A549 (cell line): ENCODE results near the gene GPR26. TPM values are rescaled to one million over a fixed set of nuclear protein-coding genes. Genes with fewer than 3 reads are reported as not detected.

ENCODE experiments used
- ATAC-seq, 2 experiments: fragments of 200-7000 bp in 1 of 2; fragments of >200 bp in 1 of 2; cut with Nextera tagmentation in 1 of 2; cut with Tn5 transposase in 1 of 2; 3 replicates each; pipeline versions ENCODE4 v1.8.0 to v1.9.1; 2018 to 2020; ENCODE audit warnings: mild to moderate bottlenecking in 1 of 2, moderate library complexity in 1 of 2
- CTCF ChIA-PET: fragments of 300-600 bp; sonication (Branson Sonifier 250); formaldehyde crosslinking; extraction: SDS; loops from one replicate; lab custom pipeline; 2021; ENCODE audit warnings: antibody characterized with exemption, inconsistent platforms; lab: Yijun Ruan, JAX
- POLR2A ChIA-PET: fragments of 350-600 bp; formaldehyde crosslinking; extraction: SDS; loops from one replicate; lab custom pipeline; 2021; ENCODE audit warnings: antibody characterized with exemption, inconsistent platforms; lab: Yijun Ruan, JAX
- DNase-seq, 2 experiments: peaks; one replicate each; pipeline versions ENCODE4 v3.0.0 to v3.0.0-alpha.2; 2011 to 2016; ENCODE audit warnings: low read depth in 1 of 2, low spot score in 1 of 2
- FAIRE-seq: peaks from 2 replicates; lab custom pipeline; 2011; peaks lifted over from hg19 to GRCh38; lab: Jason Lieb, UNC
- H3K27ac ChIP-seq, 2 experiments: fragments of >200 bp; sonication (Bioruptor Twin); formaldehyde crosslinking; 3 replicates each; pipeline ENCODE4 v1.5.1; 2016 to 2017
- H3K4me1 ChIP-seq: fragments of >200 bp; sonication (Bioruptor Twin); formaldehyde crosslinking; 3 replicates; pipeline ENCODE4 v1.6.1; 2016
- H3K4me2 ChIP-seq: fragments of >200 bp; sonication (Bioruptor Twin); formaldehyde crosslinking; 3 replicates; pipeline ENCODE4 v1.6.1; 2016
- H3K4me3 ChIP-seq: fragments of >200 bp; sonication (Bioruptor Twin); formaldehyde crosslinking; 3 replicates; pipeline ENCODE4 v1.5.1; 2016
- H3K9me3 ChIP-seq: fragments of >200 bp; sonication (Bioruptor Twin); formaldehyde crosslinking; 3 replicates; pipeline ENCODE4 v1.6.1; 2016
- BHLHE40 ChIP-seq: IDR thresholded peaks from 2 replicates; pipeline ENCODE4 v1.6.1; 2012; ENCODE audit warnings: low read depth, low read length, inconsistent platforms
- CHD4 ChIP-seq: fragments of 200-600 bp; sonication (generic); IDR thresholded peaks from 2 replicates; pipeline ENCODE4 v1.6.1; 2016; ENCODE audit warnings: antibody characterized with exemption, mild to moderate bottlenecking, borderline replicate concordance
- EHMT2 ChIP-seq: fragments of 200-600 bp; sonication (generic); IDR thresholded peaks from 2 replicates; pipeline ENCODE4 v1.6.1; 2016; ENCODE audit warnings: antibody characterized with exemption, low read depth, mild to moderate bottlenecking, moderate library complexity
- EP300 ChIP-seq, 2 experiments: fragments of >200 bp; sonication (Bioruptor Twin); formaldehyde crosslinking; IDR thresholded peaks; 2 replicates in 1 of 2; 3 replicates in 1 of 2; pipeline ENCODE4 v1.6.1; 2016 to 2017
- GATA3 ChIP-seq: IDR thresholded peaks from 2 replicates; pipeline ENCODE4 v1.6.1; 2012; ENCODE audit warnings: borderline replicate concordance
- HEYL ChIP-seq: fragments of 250-450 bp; sonication (Bioruptor Pico); IDR thresholded peaks from 2 replicates; pipeline ENCODE4 v1.8.0; 2021; ENCODE audit warnings: mild to moderate bottlenecking, moderate library complexity
- HOXA7 ChIP-seq: fragments of 250-450 bp; sonication (Bioruptor Pico); IDR thresholded peaks from 2 replicates; pipeline ENCODE4 v1.5.0; 2020; ENCODE audit warnings: mild to moderate bottlenecking, moderate library complexity
- HOXB13 ChIP-seq: fragments of 250-450 bp; sonication (Bioruptor Pico); IDR thresholded peaks from 2 replicates; pipeline ENCODE4 v1.5.0; 2020; ENCODE audit warnings: low read depth, mild to moderate bottlenecking, moderate library complexity
- HOXB5 ChIP-seq: fragments of 250-450 bp; sonication (Bioruptor Pico); IDR thresholded peaks from 2 replicates; pipeline ENCODE4 v1.5.0; 2020; ENCODE audit warnings: mild to moderate bottlenecking, moderate library complexity
- JUNB ChIP-seq: fragments of >200 bp; sonication (Bioruptor Twin); formaldehyde crosslinking; IDR thresholded peaks from 2 replicates; pipeline ENCODE4 v1.6.1; 2016
- MAFK ChIP-seq: fragments of 450-650 bp; IDR thresholded peaks from 2 replicates; pipeline ENCODE4 v1.6.1; 2014; ENCODE audit not compliant: partially characterized antibody
- MAX ChIP-seq: IDR thresholded peaks from 2 replicates; pipeline ENCODE4 v1.6.1; 2012
- MAZ ChIP-seq: fragments of 150-350 bp; IDR thresholded peaks from 2 replicates; pipeline ENCODE4 v1.6.1; 2014; ENCODE audit warnings: antibody characterized with exemption, low read depth, low read length, borderline replicate concordance
- MYC ChIP-seq: IDR thresholded peaks from 2 replicates; pipeline ENCODE4 v1.6.1; 2012; ENCODE audit warnings: mild to moderate bottlenecking, inconsistent platforms, low read length, improper control_type of control experiment, borderline replicate concordance
- NFE2L2 ChIP-seq: fragments of 150-350 bp; conservative IDR thresholded peaks from 2 replicates; pipeline ENCODE4 v1.6.1; 2014; ENCODE audit warnings: low read length
- NPAS2 ChIP-seq: fragments of 250-450 bp; sonication (Bioruptor Pico); IDR thresholded peaks from 2 replicates; pipeline ENCODE4 v1.8.0; 2022; ENCODE audit warnings: mild to moderate bottlenecking, moderate library complexity, borderline replicate concordance
- POLR2AphosphoS2 ChIP-seq: conservative IDR thresholded peaks from 2 replicates; pipeline ENCODE4 v1.6.1; 2012; ENCODE audit warnings: low read length, improper control_type of control experiment, inconsistent platforms
- RAD21 ChIP-seq, 2 experiments: fragments of >200 bp in 1 of 2; sonication (Bioruptor Twin) in 1 of 2; formaldehyde crosslinking in 1 of 2; IDR thresholded peaks in 1 of 2; conservative IDR thresholded peaks in 1 of 2; 2 replicates in 1 of 2; 3 replicates in 1 of 2; pipeline ENCODE4 v1.6.1; 2012 to 2018; ENCODE audit warnings: inconsistent platforms in 1 of 2
- RARB ChIP-seq: fragments of 250-450 bp; sonication (Bioruptor Pico); IDR thresholded peaks from 2 replicates; pipeline ENCODE4 v1.8.0; 2021; ENCODE audit warnings: mild to moderate bottlenecking, moderate library complexity
- RCOR1 ChIP-seq: fragments of 150-350 bp; IDR thresholded peaks from 2 replicates; pipeline ENCODE4 v1.6.1; 2014; ENCODE audit warnings: antibody characterized with exemption, low read length, low read depth
- RNF2 ChIP-seq: fragments of 200-600 bp; sonication (generic); IDR thresholded peaks from 2 replicates; pipeline ENCODE4 v1.6.1; 2016; ENCODE audit warnings: low read depth, mild to moderate bottlenecking, antibody characterized with exemption, moderate library complexity, borderline replicate concordance
- SREBF2 ChIP-seq: fragments of 450-650 bp; IDR thresholded peaks from 2 replicates; pipeline ENCODE4 v1.6.1; 2014; ENCODE audit warnings: mild to moderate bottlenecking, moderate library complexity
- TFCP2L1 ChIP-seq: fragments of 250-450 bp; sonication (Bioruptor Pico); IDR thresholded peaks from 2 replicates; pipeline ENCODE4 v1.5.0; 2021; ENCODE audit warnings: mild to moderate bottlenecking
- TP53 ChIP-seq: fragments of 250-450 bp; sonication (Bioruptor Pico); IDR thresholded peaks from 2 replicates; pipeline ENCODE4 v1.5.0; 2021; ENCODE audit warnings: mild to moderate bottlenecking, moderate library complexity
- ZC3H11A ChIP-seq: fragments of 450-650 bp; IDR thresholded peaks from 2 replicates; pipeline ENCODE4 v1.6.1; 2014; ENCODE audit warnings: antibody characterized with exemption, mild to moderate bottlenecking
- ZFP36 ChIP-seq: fragments of 450-650 bp; IDR thresholded peaks from 2 replicates; pipeline ENCODE4 v1.6.1; 2014; ENCODE audit warnings: borderline replicate concordance; ENCODE audit not compliant: partially characterized antibody
- ZNF302 ChIP-seq: fragments of 250-450 bp; sonication (Bioruptor Pico); IDR thresholded peaks from 2 replicates; pipeline ENCODE4 v1.9.0; 2021; ENCODE audit warnings: inconsistent platforms, mild to moderate bottlenecking, moderate library complexity
- WGBS: methylation state at CpG from one replicate; pipeline ENCODE4 v1.1.6; 2017; ENCODE audit errors: missing lambda C conversion rate; 5-methylcytosine and 5-hydroxymethylcytosine counted together
- polyA plus RNA-seq, 4 experiments: library from polyadenylated mRNA; depleted of rRNA in 3 of 4; stranded (reverse); fragments of >200 nt; fragmentation: RNase III in 1 of 4; extraction: RNeasy Plus Mini Kit Qiagen cat#74134 plus additional on column Dnase treatment in 1 of 4; gene quantifications; 2 replicates in 3 of 4; 3 replicates in 1 of 4; pipeline ENCODE4 v1.2.3, GENCODE V29; 2011 to 2017
- TF ChIP-seq, protein P1 (sequence below): fragments of >200 bp; sonication (Bioruptor Twin); formaldehyde crosslinking; IDR thresholded peaks from 3 replicates; pipeline ENCODE4 v1.5.1; 2016
- TF ChIP-seq, protein P2 (sequence below): fragments of 250-450 bp; sonication (Bioruptor Pico); IDR thresholded peaks from 2 replicates; pipeline ENCODE4 v1.5.0; 2020; ENCODE audit warnings: low read depth, mild to moderate bottlenecking, moderate library complexity

The GPR26 gene
- polyA plus RNA-seq, 2 of the 4 experiments (the other 2 are of a cell fraction) = not detected

GRCh38 chr10:123703195-123703790 lies 37.1 kb downstream of the GPR26 start:
- Histone ChIP-seq H3K9me3 (no peaks in the 10 kb centered on the region), H3K4me2 (no peak overlapping the region), H3K4me1 (no peaks in the 10 kb centered on the region), H3K27ac (no peak overlapping the region), H3K4me3 (no peak overlapping the region)
- ChIA-PET POLR2A (no interaction called here), CTCF (interaction anchor here (0.6 to 1.6 kb wide), 5 partner anchors 9 to 570 kb away, joined by 3 to 5 read pairs (median 3); no protein-coding TSS in a partner anchor)
- 34% methylated on average over 5 of the region's 6 CpGs for WGBS
- ATAC-seq (no peak; a peak in 1 of 6 replicates), FAIRE-seq (no peak), DNase-seq (no peak)
- no peak for TF ChIP-seq SREBF2
- TF ChIP-seq HOXB13 (CRISPR knock-in tag) = no peak
- no peak for TF ChIP-seq GATA3
- TF ChIP-seq BHLHE40 = no peak
- TF ChIP-seq ZNF302 (CRISPR knock-in tag) = no peak
- no peak for TF ChIP-seq RNF2
- no peak for TF ChIP-seq ZFP36

DNA sequence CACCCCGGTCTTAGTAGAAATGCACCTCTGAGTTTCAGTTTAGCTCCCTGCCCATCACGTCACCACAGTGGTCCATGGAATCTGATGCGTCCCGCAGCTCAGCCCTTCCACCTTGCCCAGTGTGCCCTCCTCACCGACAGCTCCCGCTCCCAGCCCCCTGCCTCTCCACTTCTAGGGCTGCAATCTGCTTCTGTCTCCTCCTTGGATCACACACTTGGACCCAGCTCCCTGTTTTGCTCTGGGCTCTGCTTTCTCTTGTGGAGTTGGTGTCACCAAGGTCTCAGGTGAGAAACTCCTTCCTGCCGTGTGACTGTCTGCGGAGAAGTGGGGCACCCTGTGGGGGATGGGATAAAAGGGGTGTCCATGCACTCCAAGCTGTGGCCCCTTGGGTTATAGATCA lies 37.9 kb downstream of the GPR26 start:
- WGBS = 48% methylated on average over 8 of the region's 8 CpGs
- TF ChIP-seq HOXB5 (CRISPR knock-in tag) = no peak
- no peak for TF ChIP-seq NFE2L2
- TF ChIP-seq NPAS2 (CRISPR knock-in tag) = no peak
- no peak for TF ChIP-seq ZC3H11A
- TF ChIP-seq JUNB = no peak
- TF ChIP-seq TP53 = no peak
- TF ChIP-seq ZFP36 = no peak
- no peak for TF ChIP-seq CHD4
- TF ChIP-seq, protein P1, sequence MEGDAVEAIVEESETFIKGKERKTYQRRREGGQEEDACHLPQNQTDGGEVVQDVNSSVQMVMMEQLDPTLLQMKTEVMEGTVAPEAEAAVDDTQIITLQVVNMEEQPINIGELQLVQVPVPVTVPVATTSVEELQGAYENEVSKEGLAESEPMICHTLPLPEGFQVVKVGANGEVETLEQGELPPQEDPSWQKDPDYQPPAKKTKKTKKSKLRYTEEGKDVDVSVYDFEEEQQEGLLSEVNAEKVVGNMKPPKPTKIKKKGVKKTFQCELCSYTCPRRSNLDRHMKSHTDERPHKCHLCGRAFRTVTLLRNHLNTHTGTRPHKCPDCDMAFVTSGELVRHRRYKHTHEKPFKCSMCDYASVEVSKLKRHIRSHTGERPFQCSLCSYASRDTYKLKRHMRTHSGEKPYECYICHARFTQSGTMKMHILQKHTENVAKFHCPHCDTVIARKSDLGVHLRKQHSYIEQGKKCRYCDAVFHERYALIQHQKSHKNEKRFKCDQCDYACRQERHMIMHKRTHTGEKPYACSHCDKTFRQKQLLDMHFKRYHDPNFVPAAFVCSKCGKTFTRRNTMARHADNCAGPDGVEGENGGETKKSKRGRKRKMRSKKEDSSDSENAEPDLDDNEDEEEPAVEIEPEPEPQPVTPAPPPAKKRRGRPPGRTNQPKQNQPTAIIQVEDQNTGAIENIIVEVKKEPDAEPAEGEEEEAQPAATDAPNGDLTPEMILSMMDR = no peak
- no peak for TF ChIP-seq RCOR1
- TF ChIP-seq RAD21 (conservative IDR thresholded peaks at IDR 0.05 in 1 of 2, IDR thresholded peaks at IDR 0.05 in 1 of 2) = no peak
- no peak overlapping the region for H3K4me2 ChIP-seq
- FAIRE-seq (no peak), ATAC-seq (no peak), DNase-seq (no peak)
- no peak overlapping the region for H3K27ac ChIP-seq
- no peaks in the 10 kb centered on the region for H3K4me1 ChIP-seq
- no peaks in the 10 kb centered on the region for H3K9me3 ChIP-seq
- POLR2A ChIA-PET = no interaction called here
- no peak overlapping the region for H3K4me3 ChIP-seq
- CTCF ChIA-PET = interaction anchor here (0.6 to 1.6 kb wide), 4 partner anchors 10 to 571 kb away, joined by 3 to 5 read pairs (median 3); no protein-coding TSS in a partner anchor

GRCh38 chr10:123704812-123705211 lies 38.7 kb downstream of the GPR26 start:
- no peak overlapping the region for H3K27ac ChIP-seq
- ATAC-seq = no peak
- DNase-seq = no peak
- 9% methylated on average over 6 of the region's 6 CpGs for WGBS
- H3K4me2 ChIP-seq = no peak overlapping the region
- POLR2A ChIA-PET = no interaction called here
- H3K4me1 ChIP-seq = no peaks in the 10 kb centered on the region
- TF ChIP-seq, protein P2, sequence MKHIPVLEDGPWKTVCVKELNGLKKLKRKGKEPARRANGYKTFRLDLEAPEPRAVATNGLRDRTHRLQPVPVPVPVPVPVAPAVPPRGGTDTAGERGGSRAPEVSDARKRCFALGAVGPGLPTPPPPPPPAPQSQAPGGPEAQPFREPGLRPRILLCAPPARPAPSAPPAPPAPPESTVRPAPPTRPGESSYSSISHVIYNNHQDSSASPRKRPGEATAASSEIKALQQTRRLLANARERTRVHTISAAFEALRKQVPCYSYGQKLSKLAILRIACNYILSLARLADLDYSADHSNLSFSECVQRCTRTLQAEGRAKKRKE (CRISPR knock-in tag) = no peak
- no peak for TF ChIP-seq MAZ
- TF ChIP-seq MAFK = no peak
- TF ChIP-seq TP53 = no peak
- no peak for TF ChIP-seq EP300 (IDR thresholded peaks at IDR 0.05)
- TF ChIP-seq HEYL = no peak
- no peak for TF ChIP-seq TFCP2L1 (CRISPR knock-in tag)
- no peak for TF ChIP-seq MAX
- TF ChIP-seq ZFP36 = no peak
- TF ChIP-seq JUNB = no peak
- no peak for TF ChIP-seq RARB
- no peak for TF ChIP-seq NFE2L2
- TF ChIP-seq GATA3 = no peak
- no peak for TF ChIP-seq MYC
- TF ChIP-seq HOXA7 = no peak
- TF ChIP-seq EHMT2 = no peak
- TF ChIP-seq POLR2AphosphoS2 = no peak
- CTCF ChIA-PET = interaction anchor here (1.5 to 1.6 kb wide), 2 partner anchors 11 to 571 kb away, joined by 3 to 5 read pairs; no protein-coding TSS in a partner anchor
- no peaks in the 10 kb centered on the region for H3K9me3 ChIP-seq
- no peak for FAIRE-seq
- H3K4me3 ChIP-seq = no peak overlapping the region
